Measurements from ENCODE around the gene PANK1.

The PANK1 gene

DNA sequence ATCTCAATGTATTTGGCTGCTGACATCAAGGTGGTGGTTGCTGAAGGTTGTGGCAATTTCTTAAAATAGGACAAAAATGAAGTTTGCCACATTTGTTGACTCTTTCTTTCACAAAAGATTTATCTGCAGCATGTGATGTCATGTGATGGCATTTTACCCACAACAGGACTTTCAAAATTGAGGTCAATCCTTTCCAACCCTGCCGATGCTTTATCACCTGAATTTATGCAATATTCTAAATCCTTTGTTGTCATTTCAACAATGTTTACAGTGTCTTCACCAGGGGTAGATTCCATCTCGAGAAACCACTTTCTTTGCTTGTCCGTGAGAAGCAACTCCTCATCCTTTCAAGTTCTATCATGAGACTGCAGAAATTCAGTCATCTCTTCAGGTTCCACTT lies 69.0 kb downstream of the PANK1 start:
- Histone ChIP-seq H3K27ac (no peak overlapping the region), H3K4me3 (no peak overlapping the region)
- no peak for DNase-seq (ENCODE audit: low spot score)
- TF ChIP-seq, protein P1, sequence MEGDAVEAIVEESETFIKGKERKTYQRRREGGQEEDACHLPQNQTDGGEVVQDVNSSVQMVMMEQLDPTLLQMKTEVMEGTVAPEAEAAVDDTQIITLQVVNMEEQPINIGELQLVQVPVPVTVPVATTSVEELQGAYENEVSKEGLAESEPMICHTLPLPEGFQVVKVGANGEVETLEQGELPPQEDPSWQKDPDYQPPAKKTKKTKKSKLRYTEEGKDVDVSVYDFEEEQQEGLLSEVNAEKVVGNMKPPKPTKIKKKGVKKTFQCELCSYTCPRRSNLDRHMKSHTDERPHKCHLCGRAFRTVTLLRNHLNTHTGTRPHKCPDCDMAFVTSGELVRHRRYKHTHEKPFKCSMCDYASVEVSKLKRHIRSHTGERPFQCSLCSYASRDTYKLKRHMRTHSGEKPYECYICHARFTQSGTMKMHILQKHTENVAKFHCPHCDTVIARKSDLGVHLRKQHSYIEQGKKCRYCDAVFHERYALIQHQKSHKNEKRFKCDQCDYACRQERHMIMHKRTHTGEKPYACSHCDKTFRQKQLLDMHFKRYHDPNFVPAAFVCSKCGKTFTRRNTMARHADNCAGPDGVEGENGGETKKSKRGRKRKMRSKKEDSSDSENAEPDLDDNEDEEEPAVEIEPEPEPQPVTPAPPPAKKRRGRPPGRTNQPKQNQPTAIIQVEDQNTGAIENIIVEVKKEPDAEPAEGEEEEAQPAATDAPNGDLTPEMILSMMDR (IDR thresholded peaks at IDR 0.05): no peak

DNA sequence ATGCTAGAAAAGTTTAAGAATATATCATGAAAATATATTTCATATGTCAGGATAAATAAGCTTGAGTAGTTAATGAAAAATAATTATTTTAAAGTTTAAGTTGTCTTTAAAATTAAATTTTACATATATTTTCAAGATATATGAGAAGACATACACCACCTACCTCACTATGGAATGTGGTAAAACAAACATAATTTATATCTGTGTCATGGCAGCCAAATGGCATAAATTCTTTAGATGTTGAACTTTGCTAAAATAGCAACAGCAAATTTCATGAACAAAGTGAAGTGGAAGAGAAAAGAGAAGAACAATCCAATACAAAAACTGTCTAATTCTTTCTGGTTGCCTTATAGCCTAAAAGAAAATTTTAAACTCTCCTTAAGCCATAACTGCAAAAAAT lies 70.0 kb downstream of the PANK1 start:
- no peak for DNase-seq (ENCODE audit: low spot score)
- H3K4me3 ChIP-seq: no peak overlapping the region
- TF ChIP-seq, protein P1 (IDR thresholded peaks at IDR 0.05): no peak
- H3K27ac ChIP-seq: no peak overlapping the region

DNA sequence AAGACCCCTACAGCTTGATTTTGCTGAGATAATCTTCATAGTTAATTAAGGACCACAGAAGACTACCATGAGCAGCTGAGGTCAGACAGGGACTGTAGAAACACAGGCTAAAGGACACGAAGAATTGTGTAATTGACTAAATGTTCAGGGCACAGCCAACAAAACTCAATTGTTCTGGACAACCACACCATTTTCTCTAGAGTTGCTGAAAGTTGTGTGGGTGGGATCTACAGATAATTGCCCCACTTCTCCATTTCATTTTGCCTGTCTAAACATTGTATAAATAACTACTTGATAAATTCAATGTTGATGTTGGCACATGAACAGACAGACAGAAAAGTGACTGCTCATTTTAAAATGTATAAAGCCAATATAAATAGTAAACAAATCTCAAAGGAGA lies 70.7 kb downstream of the PANK1 start:
- H3K27ac ChIP-seq: no peak overlapping the region
- TF ChIP-seq, protein P1 (IDR thresholded peaks at IDR 0.05): no peak
- H3K4me3 ChIP-seq: no peak overlapping the region
- no peak for DNase-seq (ENCODE audit: low spot score)

DNA sequence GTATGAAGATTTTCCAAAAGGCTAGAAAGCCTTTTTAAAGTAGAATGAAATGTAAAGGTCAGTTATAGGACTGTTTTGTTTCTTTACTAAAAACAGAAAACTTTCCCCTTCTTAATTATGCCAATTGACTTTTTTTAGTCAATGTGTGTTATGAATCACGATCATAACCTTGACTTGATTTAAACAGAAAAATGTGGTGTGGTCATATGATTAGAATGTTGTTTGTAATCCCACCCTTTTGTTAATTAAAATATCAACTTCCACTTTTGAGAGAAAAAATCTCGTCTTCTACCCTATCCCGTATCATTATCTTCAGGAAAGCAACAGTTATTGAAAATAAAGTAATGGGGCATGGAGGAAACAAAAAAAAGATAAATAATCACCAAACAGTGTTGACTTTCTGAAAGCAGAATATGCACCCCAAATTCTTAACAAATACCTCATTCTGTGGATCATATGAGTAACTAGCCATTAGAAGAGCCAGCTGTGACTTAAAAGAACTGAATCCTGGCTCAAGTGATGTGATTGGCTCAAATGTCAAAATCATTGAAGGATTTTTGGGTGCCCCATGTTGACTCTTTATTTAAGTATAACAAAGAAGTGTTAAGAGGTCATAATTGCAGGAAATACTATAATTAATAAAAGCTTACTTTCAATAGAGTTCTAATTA lies 77.3 kb downstream of the PANK1 start:
- DNase-seq (ENCODE audit: low spot score): no peak
- Histone ChIP-seq H3K4me3 (no peak overlapping the region), H3K27ac (no peak overlapping the region)
- TF ChIP-seq, protein P1 (IDR thresholded peaks at IDR 0.05): no peak

DNA sequence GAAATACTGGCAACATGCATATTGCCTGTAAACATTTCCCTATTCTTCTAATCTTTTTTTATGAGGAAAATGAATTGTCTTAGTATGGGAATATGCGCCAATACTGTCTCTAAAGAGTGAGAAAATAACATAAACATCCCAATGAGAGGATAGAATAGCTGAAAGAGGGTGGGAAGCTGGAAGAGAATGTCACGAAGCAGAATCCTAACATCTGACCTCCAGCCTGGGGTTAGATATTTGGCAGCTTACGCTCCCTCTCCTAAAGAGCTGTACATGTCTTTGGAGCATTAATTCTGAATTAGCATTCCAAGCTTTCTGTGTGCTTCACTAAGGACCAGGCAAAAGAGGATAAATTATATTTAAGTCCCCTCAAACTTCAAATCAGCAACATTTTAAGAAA lies 78.0 kb downstream of the PANK1 start:
- TF ChIP-seq, protein P1 (IDR thresholded peaks at IDR 0.05): no peak
- no peak for DNase-seq (ENCODE audit: low spot score)
- no peak overlapping the region for H3K27ac ChIP-seq
- no peak overlapping the region for H3K4me3 ChIP-seq

DNA sequence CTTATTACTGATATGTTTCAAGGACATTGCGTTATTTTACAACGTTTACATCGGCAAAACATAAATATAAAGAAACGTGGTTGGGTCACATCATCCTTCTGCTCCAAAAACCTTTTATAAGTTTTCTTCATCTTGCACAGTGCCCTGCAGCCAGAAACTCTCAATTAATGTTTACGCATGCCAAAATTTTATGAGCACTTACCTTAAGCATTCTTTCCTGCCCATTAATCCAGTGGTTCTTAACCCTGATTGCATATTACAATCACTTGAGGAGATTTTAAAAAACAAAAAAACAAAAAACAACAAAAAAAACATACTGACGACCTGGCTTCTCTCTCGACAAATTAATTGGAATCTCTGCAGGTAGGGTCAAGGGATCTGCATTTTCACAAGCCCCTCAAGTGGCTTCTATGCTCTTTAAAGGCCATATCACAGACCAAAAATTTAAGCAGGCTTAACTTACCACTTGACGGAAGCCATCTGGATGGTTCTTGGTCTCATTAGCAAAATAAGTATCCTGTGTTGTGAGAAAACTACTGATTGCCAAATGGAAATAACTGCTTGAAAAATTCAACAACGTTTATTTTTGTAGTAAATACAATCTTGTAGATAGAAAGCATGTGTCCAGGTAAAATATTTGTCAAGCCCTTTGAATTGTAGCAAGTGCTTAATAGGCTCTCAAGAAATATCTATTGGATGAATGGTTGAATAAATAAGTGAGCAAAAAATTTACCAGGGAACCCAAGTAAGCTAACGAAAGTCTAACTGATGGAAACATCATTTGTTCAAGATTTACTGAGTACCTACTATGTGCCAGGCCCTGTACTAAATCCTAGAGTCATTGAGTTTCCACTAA lies 78.7 kb downstream of the PANK1 start:
- TF ChIP-seq, protein P1 (IDR thresholded peaks at IDR 0.05): no peak
- DNase-seq (ENCODE audit: low spot score): no peak
- Histone ChIP-seq H3K4me3 (no peak overlapping the region), H3K27ac (no peak overlapping the region)

DNA sequence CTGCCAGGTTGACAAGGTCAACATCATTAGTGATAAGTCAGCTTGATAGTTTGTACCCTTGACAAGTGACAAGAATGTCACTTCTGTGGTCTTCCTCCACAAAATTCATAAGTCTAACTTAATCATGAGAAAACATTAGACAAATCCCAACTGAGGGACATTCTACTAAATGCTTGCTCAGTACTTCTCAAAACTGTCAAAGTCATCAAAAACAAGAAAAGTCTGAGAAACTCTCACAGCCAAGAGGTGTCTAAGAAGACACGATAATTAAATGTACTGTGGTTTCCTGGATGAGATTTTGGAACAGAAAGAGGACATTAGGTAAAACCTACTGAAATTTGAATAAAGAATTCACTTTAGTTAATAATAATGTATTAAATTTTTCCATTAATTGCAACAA lies 79.9 kb downstream of the PANK1 start:
- no peak overlapping the region for H3K4me3 ChIP-seq
- DNase-seq (ENCODE audit: low spot score): no peak
- H3K27ac ChIP-seq: no peak overlapping the region
- TF ChIP-seq, protein P1 (IDR thresholded peaks at IDR 0.05): no peak
